ENCODE measurements around the gene MSGN1.

Gene MSGN1

GRCh38 chr2:17816396-17817245 is at the start of gene MSGN1:
TSS of gene MSGN1 (plus strand) at chr2:17816460. CDS start at chr2:17816519, 59 bp downstream.
- H3K9me3 ChIP-seq (replicated peaks in 1 of 11): no peaks in the 10 kb centered on the region
- peaks cover 89 to 100% (median 95%) of the 10 kb centered on the region in 10 experiments for H3K4me1 ChIP-seq
- no peak for TF ChIP-seq Cebpa-rat (IDR thresholded peaks at IDR 0.05)
- no peak within 1 kb of the TSS for H3K4me3 ChIP-seq
- H3K27ac ChIP-seq: peak within 1 kb of the TSS; percentile 86 to 100 (median 99); a peak in 21 of 22 replicates
- H3K9ac ChIP-seq: peak within 1 kb of the TSS in 9 of 11 experiments; percentile 82 to 94 (median 89); a peak in 19 of 22 replicates
- no peaks in the 10 kb centered on the region for H3K36me3 ChIP-seq
- peak within 1 kb of the TSS; percentile 66 to 94 (median 81) for H3K4me2 ChIP-seq
- H4K20me1 ChIP-seq: no peaks in the 10 kb centered on the region
- no peaks in the 10 kb centered on the region for H3K27me3 ChIP-seq

- Histone ChIP-seq H3K36me3 (peaks cover 50 to 100% (median 90%) of the 10 kb centered on the region in 11 experiments; a peak in 21 of 22 replicates), H3K9ac (no peak overlapping the region)
Measured at GRCh38 chr2:17768894-17769293, 47.4 kb upstream of the MSGN1 start.

GRCh38 chr2:17771956-17772355 is 44.3 kb upstream of the MSGN1 start:
- no peak overlapping the region for H3K27ac ChIP-seq
- no peak overlapping the region for H3K9ac ChIP-seq
- no peaks in the 10 kb centered on the region for H3K27me3 ChIP-seq
- H4K20me1 ChIP-seq: no peaks in the 10 kb centered on the region
- no peak for TF ChIP-seq Cebpa-rat (IDR thresholded peaks at IDR 0.05)
- no peaks in the 10 kb centered on the region for H3K4me1 ChIP-seq
- H3K36me3 ChIP-seq: peaks cover 64 to 100% (median 95%) of the 10 kb centered on the region in 11 experiments
- no peaks in the 10 kb centered on the region for H3K9me3 ChIP-seq (replicated peaks in 1 of 11)
- no peak overlapping the region for H3K4me2 ChIP-seq
- no peak overlapping the region for H3K4me3 ChIP-seq

More at GRCh38 chr2:17768894-17769293, 47.4 kb upstream of the MSGN1 start:
- 0 out of 22 replicates have a peak, but pooled peaks of 1 of the 11 experiments have one; percentile 34 for TF ChIP-seq Cebpa-rat (IDR thresholded peaks at IDR 0.05)
- no peaks in the 10 kb centered on the region for H4K20me1 ChIP-seq
- peaks cover 0 to 10% (median 2%) of the 10 kb centered on the region in 10 experiments; a peak in 8 of 20 replicates for H3K4me1 ChIP-seq
- H3K27me3 ChIP-seq: no peaks in the 10 kb centered on the region
- no peak overlapping the region for H3K4me3 ChIP-seq
- H3K27ac ChIP-seq: no peak overlapping the region
- no peaks in the 10 kb centered on the region for H3K9me3 ChIP-seq (replicated peaks in 1 of 11)
- no peak overlapping the region for H3K4me2 ChIP-seq

GRCh38 chr2:17772532-17772931 is 43.7 kb upstream of the MSGN1 start:
- Histone ChIP-seq H3K36me3 (peaks cover 60 to 100% (median 95%) of the 10 kb centered on the region in 11 experiments), H3K9me3 (replicated peaks in 1 of 11) (no peaks in the 10 kb centered on the region), H3K27me3 (no peaks in the 10 kb centered on the region), H3K4me2 (no peak overlapping the region), H3K4me1 (no peaks in the 10 kb centered on the region), H3K4me3 (no peak overlapping the region), H3K9ac (no peak overlapping the region), H4K20me1 (no peaks in the 10 kb centered on the region), H3K27ac (no peak overlapping the region)
- TF ChIP-seq Cebpa-rat (IDR thresholded peaks at IDR 0.05): no peak

- TF ChIP-seq Cebpa-rat (IDR thresholded peaks at IDR 0.05): no peak
- H3K4me1 ChIP-seq: no peaks in the 10 kb centered on the region
Measured at GRCh38 chr2:17780546-17780945, 35.7 kb upstream of the MSGN1 start.

GRCh38 chr2:17781482-17781881 is 34.8 kb upstream of the MSGN1 start:
- no peaks in the 10 kb centered on the region for H3K4me1 ChIP-seq
- TF ChIP-seq Cebpa-rat (IDR thresholded peaks at IDR 0.05): no peak
- H3K36me3 ChIP-seq: peaks cover 33 to 94% (median 81%) of the 10 kb centered on the region in 11 experiments
- H3K27me3 ChIP-seq: no peaks in the 10 kb centered on the region
- H3K9me3 ChIP-seq (replicated peaks in 1 of 11): peaks cover 0 to 6% (median 0%) of the 10 kb centered on the region in 11 experiments; a peak in 3 of 22 replicates
- no peak overlapping the region for H3K4me3 ChIP-seq
- H3K4me2 ChIP-seq: no peak overlapping the region
- no peak overlapping the region for H3K27ac ChIP-seq
- no peak overlapping the region for H3K9ac ChIP-seq
- no peaks in the 10 kb centered on the region for H4K20me1 ChIP-seq

More at GRCh38 chr2:17780546-17780945, 35.7 kb upstream of the MSGN1 start:
- H3K4me3 ChIP-seq: no peak overlapping the region
- H3K27me3 ChIP-seq: no peaks in the 10 kb centered on the region
- peaks cover 0 to 6% (median 0%) of the 10 kb centered on the region in 11 experiments; a peak in 3 of 22 replicates for H3K9me3 ChIP-seq (replicated peaks in 1 of 11)
- H4K20me1 ChIP-seq: no peaks in the 10 kb centered on the region
- no peak overlapping the region for H3K9ac ChIP-seq
- H3K4me2 ChIP-seq: no peak overlapping the region
- H3K27ac ChIP-seq: no peak overlapping the region
- H3K36me3 ChIP-seq: peaks cover 38 to 97% (median 88%) of the 10 kb centered on the region in 11 experiments

- H3K9ac ChIP-seq: no peak overlapping the region
- no peak for TF ChIP-seq Cebpa-rat (IDR thresholded peaks at IDR 0.05)
- H3K27me3 ChIP-seq: no peaks in the 10 kb centered on the region
- H3K9me3 ChIP-seq (replicated peaks in 1 of 11): peaks cover 0 to 6% (median 0%) of the 10 kb centered on the region in 11 experiments; a peak in 3 of 22 replicates
- no peak overlapping the region for H3K27ac ChIP-seq
- H3K4me2 ChIP-seq: no peak overlapping the region
- no peaks in the 10 kb centered on the region for H4K20me1 ChIP-seq
- peaks cover 2 to 45% (median 39%) of the 10 kb centered on the region in 11 experiments for H3K36me3 ChIP-seq
- H3K4me1 ChIP-seq: peaks cover 10 to 25% (median 13%) of the 10 kb centered on the region in 10 experiments
- H3K4me3 ChIP-seq: no peak overlapping the region
Measured at GRCh38 chr2:17786727-17787126, 29.5 kb upstream of the MSGN1 start.

GRCh38 chr2:17788773-17789172 is 27.5 kb upstream of the MSGN1 start:
- H3K4me1 ChIP-seq: peaks cover 19 to 44% (median 33%) of the 10 kb centered on the region in 10 experiments
- H3K27ac ChIP-seq: peak overlapping the region in 5 of 11 experiments; percentile 3 to 27 (median 21); a peak in 4 of 22 replicates
- H3K9ac ChIP-seq: no peak overlapping the region
- H4K20me1 ChIP-seq: no peaks in the 10 kb centered on the region
- TF ChIP-seq Cebpa-rat (IDR thresholded peaks at IDR 0.05): no peak
- H3K9me3 ChIP-seq (replicated peaks in 1 of 11): no peaks in the 10 kb centered on the region
- H3K4me2 ChIP-seq: no peak overlapping the region
- H3K4me3 ChIP-seq: no peak overlapping the region
- H3K36me3 ChIP-seq: peaks cover 0 to 24% (median 18%) of the 10 kb centered on the region in 11 experiments; a peak in 15 of 22 replicates
- H3K27me3 ChIP-seq: no peaks in the 10 kb centered on the region

GRCh38 chr2:17790536-17790935 is 25.7 kb upstream of the MSGN1 start:
- H3K36me3 ChIP-seq: peaks cover 0 to 7% (median 2%) of the 10 kb centered on the region in 11 experiments; a peak in 7 of 22 replicates
- peaks cover 26 to 62% (median 50%) of the 10 kb centered on the region in 10 experiments for H3K4me1 ChIP-seq
- no peaks in the 10 kb centered on the region for H3K9me3 ChIP-seq (replicated peaks in 1 of 11)
- no peak overlapping the region for H3K4me3 ChIP-seq
- H3K9ac ChIP-seq: peak overlapping the region in 1 of 11 experiments; percentile 9; a peak in 1 of 22 replicates
- no peak for TF ChIP-seq Cebpa-rat (IDR thresholded peaks at IDR 0.05)
- H3K27ac ChIP-seq: peak overlapping the region in 8 of 11 experiments; percentile 37 to 68 (median 60); a peak in 10 of 22 replicates
- no peaks in the 10 kb centered on the region for H3K27me3 ChIP-seq
- no peaks in the 10 kb centered on the region for H4K20me1 ChIP-seq
- peak overlapping the region in 10 of 11 experiments; percentile 34 to 78 (median 60); a peak in 17 of 22 replicates for H3K4me2 ChIP-seq

Data from BLaER1 treated with 17β-estradiol and CSF1 and Interleukin-3, amounts not matched to agents 10 nM and 100 nM (cell line).